Activated effector memory CD4-positive, alpha-beta T cell treated with Interleukin-2 at 50 U/mL for 16 hours (primary cell): ENCODE data around the gene ERFE.
"Not testable (repeated sequence)": the region's sequence is repeated elsewhere in the genome, so short reads cannot be mapped to it uniquely, and the experiment has no call there.

Experiments used
- DNase-seq: peaks from one replicate; pipeline ENCODE4 v3.0.0-alpha.2; 2020

ERFE gene

DNA sequence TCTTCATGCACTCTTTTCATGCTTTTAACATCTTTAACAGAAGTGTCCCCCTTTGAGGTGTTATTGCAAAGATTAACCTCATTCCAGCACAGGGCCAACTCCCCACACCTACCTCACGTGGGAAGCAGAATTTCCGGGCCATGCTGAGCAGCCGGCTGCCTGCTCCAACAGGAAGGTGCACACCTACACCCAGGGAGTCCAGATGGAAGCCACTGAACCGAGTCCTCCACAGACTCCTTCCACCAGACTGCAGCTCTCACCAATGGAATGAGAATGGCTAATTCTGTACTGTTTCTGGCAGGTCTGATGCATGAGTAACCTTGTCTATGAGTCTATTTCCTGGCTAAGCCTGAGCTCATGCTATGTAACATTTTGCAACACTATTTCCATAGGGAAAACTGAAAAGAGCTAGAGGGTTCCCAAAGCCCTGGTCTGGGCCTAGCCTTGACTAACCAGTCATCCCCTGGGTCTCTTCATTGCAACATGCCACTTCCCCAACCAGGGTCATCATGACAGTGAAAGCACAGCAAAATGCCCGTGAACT lies 11.0 kb downstream of the ERFE start:
- no peak for DNase-seq

DNA sequence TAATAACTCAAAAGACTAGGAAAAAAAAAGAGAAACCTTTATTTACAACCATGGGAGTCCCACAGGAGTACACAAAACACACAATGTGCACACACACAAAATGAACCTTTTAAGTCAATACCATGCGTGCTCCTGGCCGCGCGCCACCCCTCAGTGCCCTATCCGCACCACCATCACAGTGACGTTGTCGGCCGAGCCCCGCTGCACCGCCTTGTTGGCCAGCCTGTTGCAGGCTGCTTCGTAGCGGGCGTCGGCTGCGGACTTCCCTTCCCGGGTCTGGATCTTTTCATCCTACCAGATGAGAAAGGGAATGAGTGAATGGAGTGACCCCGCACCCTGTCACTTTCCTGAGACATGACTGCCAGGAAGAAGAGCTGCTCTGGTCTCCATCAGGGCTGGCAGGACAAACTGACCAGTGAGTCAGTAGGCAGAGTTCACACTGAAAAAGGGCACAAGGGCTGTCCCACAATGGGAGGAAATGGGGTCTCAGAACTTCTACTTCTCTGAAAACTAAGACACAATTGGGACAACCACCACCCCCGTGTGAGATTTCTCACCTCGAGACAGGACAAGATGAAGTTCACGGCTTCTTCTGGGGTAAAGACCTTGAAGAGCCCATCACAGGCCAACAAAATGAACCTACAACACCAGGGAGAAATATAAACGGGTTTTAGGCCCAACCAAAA lies 11.8 kb downstream of the ERFE start:
- no peak for DNase-seq

- DNase-seq = not testable (repeated sequence)
Observed at GRCh38 chr2:238171072-238171431, 12.3 kb downstream of the ERFE start.

DNA sequence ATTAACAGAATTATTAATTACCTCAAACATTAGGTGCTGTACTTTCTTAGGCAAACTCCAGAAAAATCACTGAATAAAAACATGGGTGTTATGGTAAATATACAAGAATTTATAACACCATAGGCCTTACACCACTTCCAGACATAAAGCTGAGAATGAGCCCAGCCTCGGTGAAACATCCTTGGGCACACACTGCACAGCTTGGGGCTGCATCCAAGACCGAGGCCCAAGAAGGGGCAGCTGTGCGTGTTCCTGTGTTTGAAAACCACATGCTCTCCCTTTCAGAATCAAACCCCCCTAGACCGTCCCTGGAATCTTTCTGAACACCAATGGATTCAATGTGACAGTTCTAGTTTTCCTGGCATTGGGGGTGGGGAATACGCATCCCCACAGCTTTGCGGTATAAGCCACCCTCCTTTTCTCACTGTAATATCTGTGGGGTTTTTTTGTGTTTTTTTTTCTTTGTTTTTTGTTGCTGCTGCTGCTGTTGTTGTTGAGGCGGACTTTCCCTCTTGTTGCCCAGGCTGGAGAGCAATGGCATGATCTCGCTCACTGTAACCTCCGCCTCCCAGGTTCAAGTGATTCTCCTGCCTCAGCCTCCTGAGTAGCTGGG lies 12.9 kb downstream of the ERFE start:
- no peak for DNase-seq

GRCh38 chr2:238172439-238172838 lies 13.7 kb downstream of the ERFE start:
- DNase-seq = no peak

DNA sequence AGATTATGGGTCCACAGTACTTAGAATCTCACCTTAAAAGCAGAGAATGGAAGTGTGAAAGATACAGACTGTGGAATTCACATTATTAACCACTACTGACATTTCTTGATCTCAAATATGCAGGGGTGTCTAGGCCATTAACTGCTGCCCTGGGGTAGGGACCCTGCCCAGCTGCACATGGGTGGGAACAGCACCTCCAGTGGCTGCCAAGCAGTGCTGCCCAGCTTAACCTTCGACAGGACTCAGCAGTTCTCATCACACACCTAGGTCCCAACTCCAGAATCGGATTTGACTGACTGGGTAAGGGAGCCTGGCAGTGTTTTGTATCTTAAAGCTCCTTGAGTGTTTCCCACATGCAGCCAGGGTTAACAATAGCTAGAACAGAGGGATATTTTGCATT lies 14.9 kb downstream of the ERFE start:
- DNase-seq = no peak

- no peak for DNase-seq
Observed at GRCh38 chr2:238174291-238174690, 15.5 kb downstream of the ERFE start.

DNA sequence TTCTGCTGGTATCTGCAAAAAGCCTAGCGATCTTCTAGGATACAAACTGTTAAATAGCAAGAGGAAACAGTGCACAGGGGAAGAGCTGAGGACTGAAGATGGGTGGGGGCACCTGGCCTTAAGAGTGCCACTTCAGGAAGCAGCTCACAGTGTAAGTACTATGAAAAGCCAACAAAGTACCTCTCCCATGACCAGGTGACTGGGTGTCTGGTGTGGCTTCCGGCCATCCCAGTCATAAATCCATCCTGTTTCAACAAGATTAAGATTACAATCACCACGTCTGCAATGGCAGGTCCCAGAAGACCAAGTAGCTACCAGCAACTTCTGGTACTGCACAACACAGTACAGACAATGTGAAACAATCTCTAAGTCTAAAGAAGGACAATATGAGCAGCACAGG lies 15.9 kb downstream of the ERFE start:
- no peak for DNase-seq

GRCh38 chr2:238176613-238177012 lies 17.8 kb downstream of the ERFE start:
- DNase-seq = no peak

- DNase-seq = no peak
Observed at GRCh38 chr2:238180554-238180953, 21.8 kb downstream of the ERFE start.

DNA sequence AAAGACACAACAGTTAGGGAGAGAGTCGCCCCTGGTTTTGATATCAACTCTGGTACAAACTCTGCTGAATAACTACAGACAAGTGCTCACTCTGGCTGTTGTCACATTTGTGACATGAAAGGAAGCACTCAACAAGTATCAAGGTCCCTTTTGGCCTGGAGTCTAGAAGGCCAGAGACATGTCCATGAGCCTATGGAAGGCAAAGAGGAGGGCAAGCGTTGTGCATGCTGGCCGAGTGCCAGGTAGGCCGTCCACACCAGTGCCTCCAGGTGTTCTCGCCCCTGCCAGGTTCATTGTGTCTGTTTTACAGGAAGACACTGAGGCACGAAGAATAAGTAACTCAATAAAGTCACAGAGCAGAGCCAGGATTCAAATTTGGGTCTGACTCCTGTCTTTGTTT lies 23.6 kb downstream of the ERFE start:
- DNase-seq = no peak

DNA sequence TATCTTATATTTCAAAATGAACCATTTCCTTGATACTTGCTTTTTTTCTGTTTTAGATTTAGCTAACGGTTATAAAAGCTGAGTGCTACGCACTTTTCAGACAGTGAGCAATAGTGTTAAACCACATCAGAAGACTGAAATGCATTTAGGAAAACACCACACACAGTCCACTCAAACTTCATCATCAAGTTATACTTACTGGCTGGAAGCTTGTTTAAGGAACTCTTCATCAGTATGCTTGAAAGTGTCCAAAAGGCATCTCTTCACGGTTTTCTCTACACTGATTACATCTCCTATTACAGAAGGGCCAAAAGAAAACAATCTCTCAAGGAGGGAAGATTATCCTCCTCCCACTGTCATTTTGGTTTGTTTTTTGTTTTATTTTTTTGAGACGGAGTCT lies 25.1 kb downstream of the ERFE start:
- no peak for DNase-seq

DNA sequence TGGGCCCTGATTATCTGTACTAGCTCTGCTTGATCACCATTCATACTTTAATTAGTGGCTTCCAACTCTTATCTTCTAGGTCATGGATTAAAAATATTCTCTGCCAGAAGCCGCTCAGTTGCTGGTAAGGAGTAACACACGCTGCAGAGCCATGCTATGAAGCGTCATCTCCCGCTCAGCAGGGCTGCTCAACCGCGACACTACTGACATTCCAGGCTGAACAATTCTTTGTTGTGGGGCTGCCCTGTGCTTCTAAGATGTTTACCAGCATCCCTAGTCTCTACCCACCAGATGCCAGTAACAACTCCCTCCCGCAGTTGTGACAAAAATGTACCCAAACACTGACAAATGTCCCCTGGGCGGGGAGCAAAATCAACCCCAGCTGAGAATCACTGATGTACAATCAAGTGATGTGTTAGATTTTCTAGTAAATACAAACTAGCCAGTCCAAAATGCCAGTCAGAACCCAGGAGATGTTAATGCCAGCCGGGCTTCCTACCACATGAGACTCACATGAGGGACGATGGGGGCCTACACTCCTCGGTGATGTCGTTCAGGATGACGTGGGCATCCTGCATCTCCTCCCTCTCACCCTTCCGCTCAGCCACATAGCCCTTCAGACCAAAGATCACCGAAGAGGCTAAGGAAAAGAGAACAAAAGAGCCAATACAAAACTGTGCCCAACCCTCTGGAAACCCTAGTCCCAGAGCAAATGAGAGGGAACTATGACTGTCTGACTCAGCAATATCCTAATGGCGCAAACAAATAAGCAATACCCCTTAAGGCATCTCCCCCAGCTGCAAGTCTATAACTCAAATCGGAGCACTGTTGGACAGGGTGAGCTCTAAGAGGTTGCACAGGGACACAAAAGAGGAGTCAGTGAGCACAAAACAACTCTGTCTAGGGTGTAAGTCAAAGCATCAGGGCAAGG lies 29.1 kb downstream of the ERFE start:
- DNase-seq = no peak

GRCh38 chr2:238190445-238190844 lies 31.7 kb downstream of the ERFE start:
- no peak for DNase-seq

DNA sequence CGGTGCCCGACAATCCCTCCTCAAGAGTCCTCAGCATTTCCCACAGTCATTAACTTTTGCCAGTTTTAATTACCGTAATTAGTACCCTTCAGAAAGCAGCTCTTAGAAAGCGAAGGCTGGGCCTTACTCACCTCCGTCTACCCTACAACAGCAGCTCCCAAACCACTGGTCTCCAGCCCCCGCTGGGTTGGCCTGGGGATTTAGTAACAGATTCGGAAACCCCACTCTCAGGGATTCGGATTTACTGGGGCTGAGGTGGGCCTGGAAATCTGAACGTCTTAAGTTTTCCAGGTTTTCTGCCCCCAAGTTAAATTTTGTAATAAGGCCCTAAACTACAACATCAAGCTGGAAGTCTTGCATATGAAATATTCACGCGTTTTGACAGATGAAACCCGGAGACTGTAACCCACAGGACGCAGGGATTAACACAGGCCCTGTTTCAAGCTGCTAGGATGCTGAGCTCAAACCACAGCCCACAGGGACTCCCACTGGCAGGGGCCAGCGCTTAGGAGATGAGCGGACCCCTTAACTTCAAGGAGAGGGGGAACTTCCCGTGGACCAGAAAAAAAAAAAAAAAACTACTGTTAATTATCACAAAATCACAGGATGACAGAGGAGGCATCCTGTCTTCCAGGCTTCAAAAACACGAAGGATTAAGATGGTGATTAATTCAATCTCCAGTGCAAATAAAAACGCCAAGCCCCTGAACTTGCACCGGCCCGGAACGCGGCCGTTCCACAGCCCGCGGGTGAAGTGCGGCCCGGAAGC lies 43.7 kb downstream of the ERFE start:
- no peak for DNase-seq

GRCh38 chr2:238203094-238203972 lies 44.6 kb downstream of the ERFE start, which contains the start of gene ILKAP:
Gene ILKAP (minus strand): TSS chr2:238203695. CDS start chr2:238203553, 142 bp downstream.
- DNase-seq = peak; percentile 84

GRCh38 chr2:238203973-238204683 lies 45.4 kb downstream of the ERFE start:
- no peak for DNase-seq

DNA sequence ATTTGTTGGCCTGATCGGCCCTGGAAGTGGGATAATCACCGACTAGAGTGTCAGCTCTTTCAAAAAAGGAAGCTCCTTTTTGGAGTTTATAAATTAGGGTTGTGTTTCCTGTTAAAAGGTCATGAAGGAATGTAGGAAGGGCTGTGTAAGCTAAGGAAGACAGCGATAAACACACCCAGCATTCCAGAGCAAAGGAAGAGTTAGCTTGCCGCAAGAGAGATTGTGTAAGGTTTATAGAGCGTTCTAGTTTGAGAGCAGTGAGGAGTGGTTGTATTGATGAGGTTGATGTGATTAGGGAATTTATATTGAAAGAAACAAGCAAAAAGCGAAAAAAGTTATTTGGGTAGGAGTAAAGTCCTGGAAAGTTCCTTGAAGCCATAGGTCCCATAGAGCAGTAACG lies 48.2 kb downstream of the ERFE start:
- DNase-seq = no peak

- DNase-seq = no peak
Observed at GRCh38 chr2:238216651-238217184, 57.9 kb downstream of the ERFE start.
